K562 (cell line): ENCODE data around the gene TMEM151A. TPM values are rescaled to one million over a fixed set of nuclear protein-coding genes. Genes with fewer than 3 reads are reported as not detected.

ENCODE experiments used
- ATAC-seq: fragments of 200-7000 bp; cut with Tn5 transposase; 3 replicates; pipeline ENCODE4 v1.9.1; 2020; ENCODE audit warnings: moderate library complexity
- BruUV-seq: library from RNA; stranded (reverse); fragments of 400-500 nt; replicated peaks from 2 replicates; lab custom pipeline; 2021; lab: Mats Ljungman, UMichigan
- CTCF ChIA-PET: fragments of 300-600 bp; formaldehyde crosslinking; extraction: SDS; loops from one replicate; lab custom pipeline; 2021; ENCODE audit warnings: low intra/inter-chr PET ratio; lab: Yijun Ruan, JAX
- POLR2A ChIA-PET: fragments of 300-600, 350-650 bp; sonication (Branson Sonifier 250); formaldehyde crosslinking; extraction: SDS; loops from one replicate; lab custom pipeline; 2021; ENCODE audit warnings: antibody characterized with exemption, inconsistent platforms; lab: Yijun Ruan, JAX
- DNase-seq, 4 experiments: peaks; one replicate each; pipeline versions ENCODE4 v3.0.0 to v3.0.0-alpha.2; 2011 to 2018; ENCODE audit warnings: low spot score in 3 of 4, mixed read lengths in 3 of 4; ENCODE audit errors: extremely low read depth in 1 of 4
- FAIRE-seq: peaks from 2 replicates; lab custom pipeline; 2011; peaks lifted over from hg19 to GRCh38; lab: Jason Lieb, UNC
- H2AFZ ChIP-seq: 2 replicates; pipeline ENCODE4 v1.6.0; 2011; ENCODE audit warnings: low read depth, low read length, control low read depth, inconsistent platforms
- H3K27ac ChIP-seq: fragments of 200-600 bp; 3 replicates; pipeline ENCODE4 v1.8.0; 2011; ENCODE audit warnings: low read depth, mild to moderate bottlenecking, control low read depth, inconsistent platforms, low read length, moderate library complexity, mixed read lengths; ENCODE audit errors: extremely low read depth
- H3K27me3 ChIP-seq, 2 experiments: fragments of 300-600 bp in 1 of 2; 2 replicates in 1 of 2; 3 replicates in 1 of 2; pipeline versions ENCODE4 v1.6.0 to v1.8.0; 2011; ENCODE audit warnings: inconsistent platforms in 2 of 2, low read length in 2 of 2, mild to moderate bottlenecking in 1 of 2, mixed read lengths in 1 of 2, moderate library complexity in 1 of 2; ENCODE audit not compliant: control insufficient read depth in 2 of 2, insufficient read depth in 2 of 2
- H3K36me3 ChIP-seq: fragments of 300-600 bp; 3 replicates; pipeline ENCODE4 v1.8.0; 2011; ENCODE audit warnings: mild to moderate bottlenecking, low read length, inconsistent platforms; ENCODE audit not compliant: control insufficient read depth, insufficient read depth
- H3K4me1 ChIP-seq, 2 experiments: fragments of 200-600 bp in 1 of 2; replicated peaks in 1 of 2; 2 replicates in 1 of 2; 3 replicates in 1 of 2; pipeline versions ENCODE4 v1.5.1 to v1.8.0; 2011; ENCODE audit warnings: inconsistent platforms in 2 of 2, low read length in 2 of 2, mild to moderate bottlenecking in 1 of 2, mixed read lengths in 1 of 2, moderate library complexity in 1 of 2; ENCODE audit not compliant: control insufficient read depth in 2 of 2, insufficient read depth in 2 of 2
- H3K4me2 ChIP-seq: 2 replicates; pipeline ENCODE4 v1.6.1; 2011; ENCODE audit warnings: low read length, control low read depth, inconsistent platforms, mixed read lengths; ENCODE audit not compliant: insufficient read depth
- H3K4me3 ChIP-seq: fragments of 200-600 bp; sonication (generic), shearing (Covaris generic); 2 replicates; pipeline ENCODE4 v1.5.1; 2016; ENCODE audit warnings: control low read depth, inconsistent platforms
- H3K79me2 ChIP-seq: fragments of 200-600 bp; 3 replicates; pipeline ENCODE4 v1.8.0; 2011; ENCODE audit warnings: low read length, inconsistent platforms; ENCODE audit not compliant: control insufficient read depth, insufficient read depth
- H3K9ac ChIP-seq, 2 experiments: 2 replicates each; pipeline versions ENCODE4 v1.6.0 to v1.6.1; 2011; ENCODE audit warnings: low read depth in 2 of 2, low read length in 2 of 2, control low read depth in 1 of 2, inconsistent platforms in 1 of 2, mild to moderate bottlenecking in 1 of 2, mixed read lengths in 1 of 2; ENCODE audit not compliant: insufficient read depth in 1 of 2
- H3K9me1 ChIP-seq: one replicate; pipeline ENCODE4 v1.6.0; 2011; ENCODE audit warnings: inconsistent platforms, mild to moderate bottlenecking, low read length, moderate library complexity; ENCODE audit not compliant: control insufficient read depth, insufficient read depth
- H3K9me3 ChIP-seq: replicated peaks from 2 replicates; pipeline ENCODE4 v1.5.1; 2011; ENCODE audit warnings: low read depth, low read length, inconsistent platforms; ENCODE audit not compliant: control insufficient read depth, insufficient read depth
- H4K20me1 ChIP-seq: replicated peaks from 2 replicates; pipeline ENCODE4 v1.6.1; 2011; ENCODE audit warnings: low read length, inconsistent platforms, mixed read lengths; ENCODE audit not compliant: control insufficient read depth, insufficient read depth
- BCOR ChIP-seq: fragments of 450-650 bp; IDR thresholded peaks from 2 replicates; pipeline ENCODE4 v1.6.1; 2016
- MCM5 ChIP-seq: fragments of 450-650 bp; IDR thresholded peaks from 2 replicates; pipeline ENCODE4 v1.6.1; 2016; ENCODE audit warnings: low read depth
- RBM25 ChIP-seq: fragments of 200-400 bp; formaldehyde crosslinking; IDR thresholded peaks from 2 replicates; pipeline ENCODE4 v1.6.1; 2018; ENCODE audit warnings: low read length, low read depth, moderate library complexity; ENCODE audit not compliant: severe bottlenecking
- WGBS: fragments of 100-300 bp; shearing (Covaris generic); methylation state at CpG from one replicate; pipeline ENCODE4 v1.1.6; 2016; ENCODE audit warnings: low coverage, mixed read lengths; ENCODE audit not compliant: insufficient coverage; ENCODE audit errors: missing lambda C conversion rate; 5-methylcytosine and 5-hydroxymethylcytosine counted together
- in situ Hi-C: fragments of 300-500 bp; cut with MboI; formaldehyde crosslinking; loops from 4 replicates; pipeline ENCODE4 v1.15.0; 2018; ENCODE audit warnings: inconsistent platforms, mixed read lengths
- intact Hi-C: fragments of 100-400 bp; cut with micrococcal nuclease; formaldehyde crosslinking; loops from 2 replicates; pipeline ENCODE4 v1.14.2; 2022
- polyA plus RNA-seq, 8 experiments: library from polyadenylated mRNA; depleted of rRNA in 4 of 8; stranded (reverse) in 5 of 8; unstranded in 3 of 8; fragments of >200 nt; fragmentation: Nextera tagmentation in 2 of 8; fragmentation: Illumina TruSeq in 1 of 8; extraction: Ambion mirVana in 2 of 8; extraction: Trizol in 1 of 8; gene quantifications; 2 replicates each; pipeline versions ENCODE4 v1.2.1 to v1.2.3, GENCODE V29; 2011 to 2014; ENCODE audit warnings: inconsistent platforms in 1 of 8, missing spikeins in 1 of 8
- total RNA-seq, 7 experiments: library from RNA; depleted of rRNA in 6 of 7; stranded (reverse); fragments of >200 nt in 6 of 7; fragmentation: Illumina TruSeq in 2 of 7; extraction: Trizol in 2 of 7; gene quantifications; 2 replicates each; pipeline versions ENCODE4 v1.2.1 to v1.2.3, GENCODE V29; 2011 to 2021; ENCODE audit warnings: low replicate concordance in 1 of 7

Gene TMEM151A
- total and polyA plus RNA-seq, 9 of the 15 experiments (the other 6 are each of a cell fraction or from before 2014, with no cell fraction given) = not detected

DNA sequence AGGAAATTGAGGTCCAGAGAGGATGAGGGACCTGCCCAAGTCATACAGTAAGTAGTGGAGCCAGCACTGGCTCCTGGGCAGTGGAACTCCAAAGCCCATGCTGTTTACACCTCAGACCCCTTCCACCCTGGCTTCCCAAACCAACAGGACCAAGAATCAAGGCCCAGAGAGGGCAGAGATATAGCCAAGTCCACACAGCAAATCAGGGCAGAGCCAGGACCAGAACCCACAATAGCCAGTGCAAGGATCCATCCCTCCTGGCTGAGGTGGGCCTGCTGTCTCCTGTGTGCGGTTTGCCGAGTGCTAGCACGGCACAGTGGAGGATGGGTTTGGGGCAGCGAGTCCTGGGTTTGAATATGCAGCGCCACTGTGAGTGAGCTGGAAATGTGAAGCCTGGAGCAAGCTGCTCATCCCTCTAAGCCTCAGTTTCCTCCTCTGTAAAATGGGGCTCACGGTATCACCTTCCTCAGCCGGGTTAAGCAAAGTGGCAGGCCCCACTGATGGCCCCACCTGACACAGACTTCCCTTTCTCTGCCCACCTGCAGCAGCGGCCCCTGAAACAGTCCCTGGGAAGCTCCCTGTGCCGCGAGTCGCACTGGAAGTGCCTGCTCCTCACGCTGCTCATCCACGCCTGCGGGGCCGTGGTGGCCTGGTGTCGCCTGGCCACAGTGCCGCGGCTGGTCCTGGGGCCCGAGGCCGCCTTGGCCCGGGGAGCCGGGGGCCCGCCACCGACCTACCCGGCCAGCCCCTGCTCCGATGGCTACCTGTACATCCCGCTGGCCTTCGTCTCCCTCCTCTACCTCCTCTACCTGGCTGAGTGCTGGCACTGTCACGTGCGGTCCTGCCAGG, 2.3 kb downstream of the TMEM151A start:
- FAIRE-seq (no peak), ATAC-seq (no peak), DNase-seq (no peak)
- no peaks in the 10 kb centered on the region for H3K79me2 ChIP-seq
- peaks cover 0 to 8% of the 10 kb centered on the region in 2 experiments; a peak in 2 of 5 replicates for H3K27me3 ChIP-seq
- in situ Hi-C loops = no loop called here
- peaks cover 7 to 43% of the 10 kb centered on the region in 2 experiments for H3K4me1 ChIP-seq
- no peaks in the 10 kb centered on the region for H3K36me3 ChIP-seq
- ChIA-PET POLR2A (no interaction called here), CTCF (no interaction called here)
- no peaks in the 10 kb centered on the region for H3K9me1 ChIP-seq
- intact Hi-C loops = no loop called here
- no peak for TF ChIP-seq MCM5
- peak; percentile 34 for TF ChIP-seq RBM25
- peak; percentile 19; the same call in 1 of the 2 replicates for TF ChIP-seq BCOR
- no peak overlapping the region for H2AFZ ChIP-seq
- H4K20me1 ChIP-seq = 0 out of 2 replicates have a peak, but pooled peaks cover 5% of the 10 kb centered on the region
- no peak overlapping the region for H3K27ac ChIP-seq
- H3K9me3 ChIP-seq = no peaks in the 10 kb centered on the region
- WGBS = 40% methylated on average over 24 of the region's 30 CpGs
- H3K4me2 ChIP-seq = no peak overlapping the region
- BruUV-seq = no TSS peak
- no peak overlapping the region for H3K4me3 ChIP-seq
- no peak overlapping the region for H3K9ac ChIP-seq
